HG03378 (cell line): Measurements from ENCODE around the gene NUDT1.

Experiments
- ATAC-seq: cut with Tn5 transposase; IDR thresholded peaks from one replicate; pipeline ENCODE4 v1.9.1; 2021; ENCODE audit warnings: mild to moderate bottlenecking, moderate library complexity; ENCODE audit not compliant: unreplicated experiment

Gene NUDT1

DNA sequence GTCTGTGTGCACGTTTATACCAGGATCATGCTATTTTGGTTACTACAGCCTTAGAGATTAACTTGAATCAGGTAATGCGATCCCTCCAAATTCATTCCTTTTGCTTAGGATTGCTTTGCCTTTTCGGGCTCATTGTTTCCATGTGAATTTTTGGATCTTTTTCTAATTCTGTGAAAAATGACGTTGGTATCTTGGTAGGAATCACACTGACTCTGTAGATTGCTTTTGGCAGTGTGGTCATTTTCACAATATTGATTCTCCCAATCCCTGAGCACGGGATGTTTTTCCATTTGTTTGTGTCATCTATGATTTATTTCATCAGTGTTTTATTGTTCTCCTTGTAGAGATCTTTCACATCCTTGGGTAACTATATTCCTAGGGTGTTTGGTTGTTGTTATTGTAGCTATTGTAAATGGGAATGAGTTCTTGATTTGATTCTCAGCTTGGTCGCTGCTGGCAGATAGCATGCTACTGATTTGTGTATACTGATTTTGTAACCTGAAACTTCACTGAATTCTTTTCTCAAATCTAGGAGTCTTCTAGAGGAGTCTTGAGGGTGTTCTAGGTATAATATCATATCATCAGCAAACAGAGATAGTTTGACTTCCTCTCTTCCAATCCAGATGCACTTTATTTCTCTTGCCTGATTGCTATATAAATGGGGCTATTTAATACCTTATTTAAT lies 54.1 kb downstream of the NUDT1 start:
- no peak for ATAC-seq

GRCh38 chr7:2296832-2297231 lies 54.8 kb downstream of the NUDT1 start:
- ATAC-seq: no peak

GRCh38 chr7:2299131-2299829 lies 57.3 kb downstream of the NUDT1 start:
- peak; percentile 58 for ATAC-seq

- no peak for ATAC-seq
Measured at GRCh38 chr7:2299870-2300512, 58.0 kb downstream of the NUDT1 start.
